GM18526 (cell line): ENCODE measurements around the gene COX7A1.

Source experiments
- POLR2A ChIP-seq: IDR thresholded peaks from 3 replicates; pipeline ENCODE4 v1.6.1; 2011; ENCODE audit not compliant: insufficient read length; ENCODE audit errors: extremely low read depth

COX7A1 gene

DNA sequence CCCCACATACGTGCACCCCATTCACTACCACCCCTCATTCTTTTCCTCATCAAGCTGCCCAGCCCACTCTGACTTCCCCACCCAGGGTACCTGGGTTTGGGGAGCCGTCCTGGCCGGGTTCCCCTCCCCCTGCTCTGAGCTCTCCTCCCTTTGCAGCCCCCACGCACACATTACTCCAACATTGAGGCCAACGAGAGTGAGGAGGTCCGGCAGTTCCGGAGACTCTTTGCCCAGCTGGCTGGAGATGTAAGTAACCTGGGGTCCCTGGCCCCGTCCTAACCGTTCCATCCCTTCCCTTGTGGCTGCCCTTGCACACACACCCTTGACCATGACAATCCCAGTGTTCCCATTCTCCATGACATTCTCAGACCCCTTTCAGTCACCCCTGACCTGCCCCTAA lies 9.8 kb downstream of the COX7A1 start:
- no peak for TF ChIP-seq POLR2A

GRCh38 chr19:36142046-36142445 lies 10.2 kb downstream of the COX7A1 start:
- no peak for TF ChIP-seq POLR2A

- TF ChIP-seq POLR2A, result peak; percentile 27
These were observed 11.0 kb downstream of the COX7A1 start for GRCh38 chr19:36141039-36141927.

DNA sequence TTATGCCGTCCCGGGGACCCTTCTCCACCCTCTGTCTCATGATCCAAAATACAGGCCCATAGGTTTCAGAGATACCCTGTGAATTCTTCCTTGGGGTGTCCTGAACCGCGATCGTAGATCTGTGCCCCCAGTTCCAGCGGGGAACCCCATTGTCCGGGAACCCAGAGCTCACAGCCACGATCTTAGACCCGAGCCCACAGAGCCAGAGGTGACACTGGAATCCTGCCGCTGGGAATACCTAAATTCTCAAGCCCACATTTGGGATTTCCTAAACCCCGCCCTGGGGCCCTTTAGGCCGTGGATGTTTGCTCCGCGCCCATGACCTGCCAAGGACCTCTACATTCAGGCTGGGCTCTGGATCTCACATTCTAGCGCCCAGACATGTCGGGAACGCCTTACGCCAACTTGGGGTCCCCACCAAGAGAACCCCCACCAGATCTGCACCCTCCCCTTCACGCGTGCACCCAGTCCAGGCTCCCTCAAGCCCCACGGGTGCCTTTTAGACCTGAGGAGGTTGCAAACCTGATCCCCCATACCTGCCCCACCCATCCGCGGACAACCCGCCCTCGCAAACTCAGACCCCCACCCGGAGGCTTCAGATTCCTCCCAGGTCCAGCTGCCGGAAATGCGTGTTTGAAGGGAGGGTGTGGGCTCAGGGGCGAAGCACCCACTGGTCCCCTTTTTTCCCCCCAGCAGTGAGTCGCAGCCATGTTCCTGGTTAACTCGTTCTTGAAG lies 11.8 kb downstream of the COX7A1 start:
- peak; percentile 53 for TF ChIP-seq POLR2A

DNA sequence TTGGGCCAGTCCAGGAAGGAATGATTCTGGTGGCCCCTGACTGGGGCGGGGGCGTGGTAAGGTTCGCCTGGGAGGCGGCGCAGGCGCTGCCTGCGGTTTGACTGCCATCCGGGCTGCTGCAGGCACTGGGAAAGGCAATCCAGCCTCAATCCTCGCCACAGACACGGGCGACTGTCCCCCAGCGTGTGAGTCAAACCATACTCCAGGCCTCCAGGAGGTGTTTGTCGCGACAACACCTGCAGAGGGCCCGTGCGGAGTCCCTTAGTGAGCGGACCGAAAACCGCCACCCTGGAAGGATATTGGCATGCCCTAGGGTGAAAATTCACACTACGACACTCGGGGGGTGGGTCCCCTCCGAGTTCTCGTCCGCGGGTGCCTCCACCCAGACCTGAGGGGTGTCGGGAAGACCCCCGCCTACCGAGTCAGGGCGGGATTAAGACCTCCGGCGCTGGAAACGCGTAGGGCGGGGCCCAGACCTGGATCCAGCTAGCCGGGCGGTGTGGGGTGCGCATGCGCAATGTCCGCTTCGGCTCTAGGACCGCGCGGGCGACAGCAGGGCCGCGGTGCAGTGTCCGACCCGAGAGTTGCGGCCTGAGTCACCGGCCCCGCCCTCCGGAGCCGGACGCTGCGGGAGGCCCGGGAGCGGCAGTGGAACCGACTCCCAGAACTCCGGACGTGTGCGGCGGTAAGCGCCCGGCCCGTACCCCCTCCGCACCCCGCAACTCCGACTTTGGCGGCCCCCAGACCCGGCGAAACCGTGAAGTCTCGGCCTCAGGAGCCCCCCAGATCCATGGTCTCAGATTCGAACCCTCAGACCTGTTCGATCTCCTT lies 12.6 kb downstream of the COX7A1 start, which contains the start of gene CAPNS1:
CAPNS1 (plus strand) TSS at position 594 of the 831 bp plus-strand sequence. CDS start 946 bp downstream, outside the sequence.
- TF ChIP-seq POLR2A, result peak; percentile 76

- no peak for TF ChIP-seq POLR2A
These were observed 13.2 kb downstream of the COX7A1 start for GRCh38 chr19:36139120-36139472.

DNA sequence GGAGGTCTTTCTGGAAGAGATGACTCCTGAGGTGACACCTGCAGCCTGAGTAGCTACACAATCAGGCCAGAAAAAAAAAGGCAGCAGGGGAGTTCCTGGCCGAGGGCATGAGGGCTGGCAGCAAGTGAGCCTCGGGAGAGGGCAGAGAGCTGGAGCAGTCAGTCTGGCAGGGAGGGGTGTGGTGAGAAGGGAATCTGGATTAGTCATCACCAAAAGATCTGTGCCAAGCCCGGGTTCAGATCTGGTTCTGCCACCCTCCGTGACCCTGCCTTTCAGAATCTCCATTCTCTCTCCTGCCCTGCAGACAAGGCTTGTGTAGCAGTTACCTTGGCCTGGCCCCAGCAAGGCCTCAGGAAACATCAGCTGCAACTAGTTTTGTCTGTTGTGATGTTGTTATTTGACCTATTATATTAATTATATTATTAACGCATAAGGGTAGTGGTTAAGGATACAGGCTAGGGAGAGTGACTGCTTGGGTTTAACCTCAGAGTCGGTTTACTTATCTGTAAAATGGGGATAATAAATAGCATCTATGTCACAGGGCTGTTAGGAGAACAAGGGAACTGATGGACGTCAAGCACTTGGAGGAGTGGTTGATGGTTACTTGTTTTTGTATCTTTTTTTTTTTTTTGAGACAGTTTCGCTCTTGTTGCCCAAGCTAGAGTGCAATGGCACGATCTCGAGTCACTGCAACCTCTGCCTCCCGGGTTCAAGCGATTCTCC lies 15.1 kb downstream of the COX7A1 start:
- TF ChIP-seq POLR2A, result no peak

DNA sequence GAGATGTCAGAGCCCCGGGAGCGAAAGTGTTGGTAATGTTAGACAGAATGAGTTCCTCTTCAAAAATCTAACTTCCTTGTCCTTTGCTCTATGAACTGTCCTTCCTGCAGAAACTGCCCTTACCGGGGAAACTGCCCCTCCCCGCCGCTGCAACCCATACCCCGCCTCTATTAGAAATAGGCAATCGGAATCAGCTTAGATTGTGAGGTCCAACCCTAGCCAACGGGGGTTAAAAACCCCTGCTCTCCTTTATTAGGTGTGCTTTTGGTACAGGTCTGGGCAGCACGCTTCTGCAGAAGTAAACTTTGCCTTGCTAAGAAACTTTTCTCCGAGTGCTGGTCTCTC lies 23.9 kb downstream of the COX7A1 start:
- TF ChIP-seq POLR2A, result no peak

GRCh38 chr19:36125557-36125956 lies 26.7 kb downstream of the COX7A1 start:
- TF ChIP-seq POLR2A, result no peak

GRCh38 chr19:36121486-36122124 lies 30.6 kb downstream of the COX7A1 start:
- TF ChIP-seq POLR2A, result no peak

DNA sequence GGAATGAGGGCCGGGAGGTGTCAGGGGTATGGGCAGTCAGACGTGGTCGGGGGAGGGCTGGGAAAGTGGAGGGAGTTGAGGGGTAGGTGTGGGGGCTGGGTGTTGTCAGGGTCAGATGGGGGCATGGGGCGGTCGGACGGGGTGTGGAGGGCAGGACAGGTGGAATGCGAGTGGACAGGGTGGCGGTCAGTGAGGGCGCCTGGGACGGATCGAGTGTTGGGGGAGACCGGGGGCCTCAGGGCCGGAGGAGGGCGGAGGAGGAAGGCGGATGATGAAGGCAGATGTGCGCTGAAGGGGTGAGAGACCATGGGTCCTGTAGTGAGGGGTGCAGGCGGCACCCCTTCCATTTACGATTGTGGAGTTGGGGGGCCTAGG lies 31.3 kb downstream of the COX7A1 start:
- TF ChIP-seq POLR2A, result no peak

- TF ChIP-seq POLR2A, result no peak
These were observed 31.9 kb downstream of the COX7A1 start for GRCh38 chr19:36120092-36120983.

- TF ChIP-seq POLR2A, result no peak
These were observed 36.0 kb downstream of the COX7A1 start for GRCh38 chr19:36116344-36116637.
